GM18909 (cell line): ENCODE measurements around the gene EEFSEC.

ENCODE experiments used
- ATAC-seq: cut with Tn5 transposase; IDR thresholded peaks from one replicate; pipeline ENCODE4 v1.9.1; 2021; ENCODE audit warnings: mild to moderate bottlenecking; ENCODE audit not compliant: unreplicated experiment, poor library complexity

Gene EEFSEC

GRCh38 chr3:128379367-128380160 is 226.3 kb downstream of the EEFSEC start:
- no peak for ATAC-seq

GRCh38 chr3:128380295-128380694 is 227.0 kb downstream of the EEFSEC start:
- no peak for ATAC-seq

GRCh38 chr3:128380719-128381118 is 227.4 kb downstream of the EEFSEC start:
- ATAC-seq, result no peak

- ATAC-seq, result no peak
Observed at GRCh38 chr3:128381609-128382008, 228.3 kb downstream of the EEFSEC start.

- no peak for ATAC-seq
Observed at GRCh38 chr3:128382221-128382807, 229.0 kb downstream of the EEFSEC start.

GRCh38 chr3:128383316-128384235 is 230.3 kb downstream of the EEFSEC start:
- no peak for ATAC-seq

- no peak for ATAC-seq
Observed at GRCh38 chr3:128385080-128385832, 232.0 kb downstream of the EEFSEC start.

- ATAC-seq, result no peak
Observed at GRCh38 chr3:128388932-128389331, 235.7 kb downstream of the EEFSEC start.

- no peak for ATAC-seq
Observed at GRCh38 chr3:128390867-128391266, 237.6 kb downstream of the EEFSEC start.

- no peak for ATAC-seq
Observed at GRCh38 chr3:128392021-128392420, 238.7 kb downstream of the EEFSEC start.

- ATAC-seq, result no peak
Observed at GRCh38 chr3:128392818-128393544, 239.7 kb downstream of the EEFSEC start.

- no peak for ATAC-seq
Observed at GRCh38 chr3:128394033-128394432, 240.8 kb downstream of the EEFSEC start.

GRCh38 chr3:128395046-128395445 is 241.8 kb downstream of the EEFSEC start:
- ATAC-seq, result no peak

- ATAC-seq, result no peak
Observed at GRCh38 chr3:128395500-128396162, 242.3 kb downstream of the EEFSEC start.

- ATAC-seq, result no peak
Observed at GRCh38 chr3:128397484-128397883, 244.2 kb downstream of the EEFSEC start.

- ATAC-seq, result no peak
Observed at GRCh38 chr3:128398586-128398985, 245.3 kb downstream of the EEFSEC start.

GRCh38 chr3:128399221-128399915 is 246.1 kb downstream of the EEFSEC start:
- no peak for ATAC-seq

GRCh38 chr3:128400671-128401070 is 247.4 kb downstream of the EEFSEC start:
- no peak for ATAC-seq
